ENCODE measurements around the gene PIK3R5.

DNA sequence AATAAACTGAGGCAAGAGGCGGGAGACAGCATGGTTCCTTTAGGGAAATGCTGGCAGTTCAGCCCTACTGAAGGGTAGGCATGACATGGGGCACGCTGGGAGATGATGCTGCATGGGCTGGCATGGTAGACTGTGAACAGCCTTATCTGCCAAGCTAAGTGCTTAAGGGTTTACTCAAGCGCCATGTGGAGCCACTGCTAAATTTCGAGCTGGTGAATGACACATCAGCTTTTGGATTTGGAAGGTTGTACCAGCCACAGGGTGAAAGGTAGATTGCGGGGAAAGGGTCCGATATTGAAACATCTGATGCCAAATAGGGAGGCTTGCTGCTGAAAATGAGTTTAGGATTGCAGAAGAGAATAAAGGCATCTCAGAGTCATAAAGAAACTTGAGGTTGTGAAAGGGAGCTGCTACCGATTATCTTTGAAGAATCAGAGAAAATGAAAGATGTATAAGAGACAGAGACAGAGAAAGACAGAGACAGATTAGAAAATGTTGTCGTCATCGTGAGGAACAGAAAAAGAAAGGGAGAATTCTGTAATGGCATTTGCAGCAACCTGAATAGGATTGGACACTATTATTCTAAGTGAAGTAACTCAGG lies 16.3 kb downstream of the PIK3R5 start:
- TF ChIP-seq, protein P1, sequence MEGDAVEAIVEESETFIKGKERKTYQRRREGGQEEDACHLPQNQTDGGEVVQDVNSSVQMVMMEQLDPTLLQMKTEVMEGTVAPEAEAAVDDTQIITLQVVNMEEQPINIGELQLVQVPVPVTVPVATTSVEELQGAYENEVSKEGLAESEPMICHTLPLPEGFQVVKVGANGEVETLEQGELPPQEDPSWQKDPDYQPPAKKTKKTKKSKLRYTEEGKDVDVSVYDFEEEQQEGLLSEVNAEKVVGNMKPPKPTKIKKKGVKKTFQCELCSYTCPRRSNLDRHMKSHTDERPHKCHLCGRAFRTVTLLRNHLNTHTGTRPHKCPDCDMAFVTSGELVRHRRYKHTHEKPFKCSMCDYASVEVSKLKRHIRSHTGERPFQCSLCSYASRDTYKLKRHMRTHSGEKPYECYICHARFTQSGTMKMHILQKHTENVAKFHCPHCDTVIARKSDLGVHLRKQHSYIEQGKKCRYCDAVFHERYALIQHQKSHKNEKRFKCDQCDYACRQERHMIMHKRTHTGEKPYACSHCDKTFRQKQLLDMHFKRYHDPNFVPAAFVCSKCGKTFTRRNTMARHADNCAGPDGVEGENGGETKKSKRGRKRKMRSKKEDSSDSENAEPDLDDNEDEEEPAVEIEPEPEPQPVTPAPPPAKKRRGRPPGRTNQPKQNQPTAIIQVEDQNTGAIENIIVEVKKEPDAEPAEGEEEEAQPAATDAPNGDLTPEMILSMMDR (IDR thresholded peaks at IDR 0.05) = no peak
- no peak for TF ChIP-seq EZH2 (IDR thresholded peaks at IDR 0.05; ENCODE audit: borderline replicate concordance, insufficient read depth, low read depth, low read length, poor library complexity, severe bottlenecking)

Data from B cell (primary cell).